Measurements from ENCODE around the gene CPED1.

CPED1 gene

GRCh38 chr7:121126801-121127534 lies 138.5 kb downstream of the CPED1 start:
- no peak overlapping the region for H3K27ac Mint-ChIP-seq
- H3K27me3 Mint-ChIP-seq, result no peaks in the 10 kb centered on the region
- H3K4me3 Mint-ChIP-seq, result no peak overlapping the region
- H3K9me3 Mint-ChIP-seq, result no peaks in the 10 kb centered on the region
- DNase-seq, result no peak
- peaks cover 6 to 7% of the 10 kb centered on the region in 2 donors for H3K36me3 Mint-ChIP-seq
- H3K4me1 Mint-ChIP-seq, result peaks cover 3 to 13% of the 10 kb centered on the region in 2 donors
- no peak for ATAC-seq (replicated peaks)

- no peak for DNase-seq
- no peaks in the 10 kb centered on the region for H3K9me3 Mint-ChIP-seq
- no peak overlapping the region for H3K27ac Mint-ChIP-seq
Measured at GRCh38 chr7:121132940-121133339, 144.4 kb downstream of the CPED1 start.

DNA sequence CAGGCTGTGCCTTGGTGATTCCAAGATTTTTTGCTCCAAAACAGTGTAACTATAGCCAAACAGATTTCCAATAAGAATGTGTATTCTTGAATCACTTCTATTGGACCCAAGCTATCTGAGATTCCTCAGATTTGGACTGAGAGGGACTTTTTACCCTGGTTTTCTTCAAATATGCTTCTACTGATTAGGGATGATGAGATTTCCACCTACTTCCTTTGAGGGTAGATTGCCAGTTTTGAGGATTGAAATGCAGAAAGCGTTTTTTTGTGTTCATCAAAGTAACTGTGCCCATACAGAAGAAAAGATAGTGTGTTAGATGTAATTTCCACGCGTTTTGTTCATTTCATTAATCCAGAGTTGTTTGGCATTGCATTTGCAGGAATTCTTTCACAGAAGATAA lies 144.9 kb downstream of the CPED1 start:
- H3K36me3 Mint-ChIP-seq, result peaks cover 3 to 6% of the 10 kb centered on the region in 2 donors
- H3K4me1 Mint-ChIP-seq, result peaks cover 10 to 34% of the 10 kb centered on the region in 2 donors
- DNase-seq, result no peak
- H3K27me3 Mint-ChIP-seq, result no peaks in the 10 kb centered on the region
- H3K9me3 Mint-ChIP-seq, result no peaks in the 10 kb centered on the region
- H3K4me3 Mint-ChIP-seq, result no peak overlapping the region
- ATAC-seq (replicated peaks), result no peak
- no peak overlapping the region for H3K27ac Mint-ChIP-seq

More at GRCh38 chr7:121132940-121133339, 144.4 kb downstream of the CPED1 start:
- peaks cover 3 to 6% of the 10 kb centered on the region in 2 donors for H3K36me3 Mint-ChIP-seq
- H3K27me3 Mint-ChIP-seq, result no peaks in the 10 kb centered on the region
- peaks cover 10 to 29% of the 10 kb centered on the region in 2 donors for H3K4me1 Mint-ChIP-seq
- H3K4me3 Mint-ChIP-seq, result no peak overlapping the region
- ATAC-seq (replicated peaks), result no peak

DNA sequence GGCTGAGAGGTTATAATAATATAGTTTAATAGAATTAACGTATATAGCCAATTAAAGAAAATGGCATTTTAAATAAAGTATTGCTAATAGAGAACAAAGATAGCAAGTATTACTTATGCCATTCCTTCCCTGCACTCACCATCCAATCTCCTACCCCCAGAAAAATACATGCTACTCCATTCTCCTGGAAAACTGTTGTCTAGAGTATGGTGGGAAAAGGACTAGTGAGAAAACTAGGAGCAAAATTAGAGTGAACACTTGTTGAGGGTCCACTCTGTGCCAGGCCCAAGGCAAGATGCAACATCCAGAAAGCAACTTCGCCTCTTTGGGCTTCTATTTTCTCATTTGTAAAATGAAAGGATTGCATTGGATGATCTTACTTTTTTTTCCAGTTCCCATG lies 149.1 kb downstream of the CPED1 start:
- no peak for ATAC-seq (replicated peaks)
- no peaks in the 10 kb centered on the region for H3K9me3 Mint-ChIP-seq
- peaks cover 14 to 34% of the 10 kb centered on the region in 2 donors for H3K4me1 Mint-ChIP-seq
- peak overlapping the region; percentile 46 to 94 for H3K4me3 Mint-ChIP-seq
- H3K27ac Mint-ChIP-seq, result peak overlapping the region; percentile 97
- no peaks in the 10 kb centered on the region for H3K27me3 Mint-ChIP-seq
- H3K36me3 Mint-ChIP-seq, result peaks cover 1 to 6% of the 10 kb centered on the region in 2 donors
- DNase-seq, result no peak

GRCh38 chr7:121138262-121138933 lies 149.9 kb downstream of the CPED1 start:
- Mint-ChIP-seq H3K9me3 (no peaks in the 10 kb centered on the region), H3K36me3 (peaks cover 1 to 6% of the 10 kb centered on the region in 2 donors), H3K27me3 (no peaks in the 10 kb centered on the region), H3K4me1 (peaks cover 14 to 30% of the 10 kb centered on the region in 2 donors), H3K27ac (peak overlapping the region; percentile 97), H3K4me3 (peak overlapping the region; percentile 87 to 94)
- DNase-seq, result peak; percentile 14
- ATAC-seq (replicated peaks), result peak; percentile 97 to 98

DNA sequence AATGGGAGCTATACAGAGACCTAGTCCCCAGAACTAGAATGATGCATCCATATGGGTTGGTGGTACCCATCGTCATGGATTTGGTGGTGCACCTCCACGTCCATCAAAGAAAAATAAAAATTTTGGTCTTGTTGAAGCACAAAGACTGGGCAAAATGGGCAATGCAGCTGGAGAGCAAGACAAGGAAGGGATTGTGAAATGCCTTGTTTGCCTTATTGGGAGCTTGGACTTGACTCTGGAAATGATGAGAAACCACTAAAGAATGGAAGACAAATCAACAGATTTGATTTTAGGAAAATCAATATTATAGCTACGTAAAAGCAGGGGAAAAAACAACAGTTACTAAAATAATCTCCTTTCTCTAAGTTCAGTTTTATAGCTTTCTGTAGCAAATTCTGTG lies 150.9 kb downstream of the CPED1 start:
- H3K4me1 Mint-ChIP-seq, result peaks cover 9 to 20% of the 10 kb centered on the region in 2 donors
- H3K4me3 Mint-ChIP-seq, result no peak overlapping the region
- no peak overlapping the region for H3K27ac Mint-ChIP-seq
- DNase-seq (no peak), ATAC-seq (replicated peaks) (no peak)
- H3K36me3 Mint-ChIP-seq, result peaks cover 0 to 2% of the 10 kb centered on the region in 2 donors
- H3K9me3 Mint-ChIP-seq, result no peaks in the 10 kb centered on the region
- H3K27me3 Mint-ChIP-seq, result no peaks in the 10 kb centered on the region

- peaks cover 7 to 19% of the 10 kb centered on the region in 2 donors for H3K4me1 Mint-ChIP-seq
- H3K27me3 Mint-ChIP-seq, result no peaks in the 10 kb centered on the region
- no peak for ATAC-seq (replicated peaks)
Measured at GRCh38 chr7:121140790-121141189, 152.3 kb downstream of the CPED1 start.

DNA sequence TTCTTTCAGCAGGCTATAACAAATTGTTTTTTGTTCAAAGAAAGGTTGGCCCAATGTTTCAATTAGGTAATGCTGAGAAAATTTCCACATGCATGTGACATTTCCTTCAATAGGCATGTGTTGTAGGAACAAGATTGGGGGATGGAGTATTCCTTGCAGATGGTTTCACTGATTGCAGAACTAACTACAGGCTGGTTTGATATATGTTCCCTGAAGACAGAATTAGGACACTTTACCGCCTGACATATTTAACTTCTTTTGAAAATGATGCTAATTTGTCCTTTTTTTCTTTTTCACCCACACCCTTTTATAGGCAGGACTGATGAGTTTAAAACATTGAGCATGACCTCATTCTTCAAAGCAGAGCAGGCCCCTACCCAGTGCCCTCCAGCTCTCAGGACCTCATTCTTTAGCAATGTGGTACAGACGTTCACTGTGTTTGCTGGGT lies 163.3 kb downstream of the CPED1 start:
- Mint-ChIP-seq H3K4me3 (no peak overlapping the region), H3K27me3 (no peaks in the 10 kb centered on the region), H3K4me1 (peaks cover 5 to 6% of the 10 kb centered on the region in 2 donors), H3K27ac (no peak overlapping the region), H3K9me3 (peaks cover 2 to 4% of the 10 kb centered on the region in 2 donors), H3K36me3 (peaks cover 0 to 5% of the 10 kb centered on the region in 2 donors)
- ATAC-seq (replicated peaks) (no peak), DNase-seq (no peak)

More at GRCh38 chr7:121140790-121141189, 152.3 kb downstream of the CPED1 start:
- no peak for DNase-seq
- no peak overlapping the region for H3K4me3 Mint-ChIP-seq
- no peaks in the 10 kb centered on the region for H3K9me3 Mint-ChIP-seq
- H3K36me3 Mint-ChIP-seq, result peaks cover 0 to 2% of the 10 kb centered on the region in 2 donors
- no peak overlapping the region for H3K27ac Mint-ChIP-seq

DNA sequence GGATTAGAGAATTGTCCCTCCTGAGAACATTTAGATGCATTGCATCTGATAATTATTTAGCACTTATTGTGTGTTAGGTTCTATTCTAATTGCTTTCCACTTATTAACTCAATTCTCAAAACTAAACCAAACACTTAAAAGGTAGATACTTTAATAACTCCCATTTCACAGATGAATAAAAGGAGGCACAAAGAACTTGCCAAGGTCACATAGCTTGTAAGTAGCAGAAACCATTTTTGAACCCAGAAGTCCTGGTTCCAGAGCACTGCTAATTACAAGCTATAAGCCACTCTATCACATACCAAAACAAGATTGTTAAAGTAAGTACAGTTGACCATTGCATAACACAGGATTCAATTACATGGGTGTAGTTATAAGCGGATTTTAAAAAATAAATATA lies 164.9 kb downstream of the CPED1 start:
- Mint-ChIP-seq H3K9me3 (peaks cover 4% of the 10 kb centered on the region in 2 donors), H3K27ac (no peak overlapping the region), H3K27me3 (no peaks in the 10 kb centered on the region), H3K4me1 (peaks cover 5 to 6% of the 10 kb centered on the region in 2 donors), H3K36me3 (peaks cover 0 to 5% of the 10 kb centered on the region in 2 donors), H3K4me3 (no peak overlapping the region)
- DNase-seq (no peak), ATAC-seq (replicated peaks) (no peak)

GRCh38 chr7:121153995-121154394 lies 165.5 kb downstream of the CPED1 start:
- DNase-seq, result no peak
- Mint-ChIP-seq H3K4me3 (no peak overlapping the region), H3K36me3 (peaks cover 0 to 5% of the 10 kb centered on the region in 2 donors), H3K27ac (no peak overlapping the region), H3K9me3 (peaks cover 4% of the 10 kb centered on the region in 2 donors), H3K27me3 (no peaks in the 10 kb centered on the region), H3K4me1 (peaks cover 5 to 6% of the 10 kb centered on the region in 2 donors)
- no peak for ATAC-seq (replicated peaks)

- Mint-ChIP-seq H3K36me3 (peaks cover 0 to 5% of the 10 kb centered on the region in 2 donors), H3K27ac (no peak overlapping the region), H3K4me3 (no peak overlapping the region), H3K4me1 (peaks cover 10 to 14% of the 10 kb centered on the region in 2 donors), H3K9me3 (peaks cover 4% of the 10 kb centered on the region in 2 donors), H3K27me3 (no peaks in the 10 kb centered on the region)
- ATAC-seq (replicated peaks) (no peak), DNase-seq (no peak)
Measured at GRCh38 chr7:121156825-121157224, 168.3 kb downstream of the CPED1 start.

- DNase-seq (no peak), ATAC-seq (replicated peaks) (no peak)
- Mint-ChIP-seq H3K4me1 (peaks cover 10 to 14% of the 10 kb centered on the region in 2 donors), H3K9me3 (peaks cover 4% of the 10 kb centered on the region in 2 donors), H3K4me3 (no peak overlapping the region), H3K36me3 (peaks cover 0 to 5% of the 10 kb centered on the region in 2 donors), H3K27ac (no peak overlapping the region), H3K27me3 (no peaks in the 10 kb centered on the region)
Measured at GRCh38 chr7:121157341-121157751, 168.8 kb downstream of the CPED1 start.

DNA sequence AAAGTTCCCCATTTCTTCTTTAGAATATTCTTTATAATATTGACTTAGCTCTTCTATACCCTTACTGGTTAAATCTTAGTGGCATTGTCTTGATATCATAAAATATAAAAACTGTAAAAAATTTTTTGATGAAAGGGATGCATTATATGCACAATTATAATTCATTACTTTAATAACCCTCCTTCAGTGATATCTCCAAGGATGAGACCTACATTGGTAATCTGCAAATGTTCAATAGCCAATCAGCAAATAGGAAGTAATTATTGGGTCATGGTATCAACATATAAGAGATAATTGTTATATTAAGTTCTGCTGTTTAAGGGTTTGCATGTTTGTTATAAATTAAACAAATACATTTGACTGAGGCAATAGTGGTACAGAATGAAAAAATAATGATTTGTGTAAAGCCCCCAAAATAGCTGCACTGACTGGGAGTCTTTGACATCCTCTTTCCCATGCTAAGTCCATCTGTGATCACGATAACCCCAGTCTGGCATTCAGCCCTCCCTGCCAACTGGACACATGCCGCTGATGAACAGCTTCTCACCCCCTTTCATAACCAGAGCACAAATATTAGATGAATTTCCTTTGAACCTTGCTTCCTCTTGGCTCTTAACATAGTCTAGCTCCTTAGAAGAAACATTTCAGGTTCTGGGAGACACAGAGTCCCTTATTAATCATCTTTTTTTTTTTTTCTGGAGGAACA lies 169.5 kb downstream of the CPED1 start:
- Mint-ChIP-seq H3K36me3 (peaks cover 1 to 5% of the 10 kb centered on the region in 2 donors), H3K27me3 (no peaks in the 10 kb centered on the region), H3K4me3 (no peak overlapping the region), H3K27ac (no peak overlapping the region), H3K9me3 (peaks cover 4% of the 10 kb centered on the region in 2 donors), H3K4me1 (peaks cover 12 to 19% of the 10 kb centered on the region in 2 donors)
- ATAC-seq (replicated peaks) (no peak), DNase-seq (no peak)

DNA sequence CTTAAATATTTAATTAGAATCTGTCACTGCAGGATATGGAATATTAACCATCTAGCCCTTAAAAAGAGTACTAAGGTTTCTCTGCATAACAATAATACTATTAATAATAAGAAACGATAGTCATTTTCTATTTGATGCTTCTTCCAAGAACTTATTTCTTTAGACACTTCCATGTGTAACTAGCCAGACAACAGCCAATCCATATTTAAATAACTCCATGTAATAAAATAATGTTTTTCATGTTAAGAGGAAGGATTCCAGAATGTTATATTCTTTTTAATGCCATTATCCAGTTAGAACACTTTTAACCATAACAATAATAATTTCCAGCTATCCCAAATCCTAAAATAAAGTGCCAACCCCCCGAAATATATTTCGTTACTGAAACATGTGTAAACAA lies 170.2 kb downstream of the CPED1 start:
- Mint-ChIP-seq H3K27me3 (no peaks in the 10 kb centered on the region), H3K27ac (no peak overlapping the region), H3K4me3 (no peak overlapping the region), H3K9me3 (peaks cover 4% of the 10 kb centered on the region in 2 donors), H3K36me3 (peaks cover 2 to 5% of the 10 kb centered on the region in 2 donors), H3K4me1 (peaks cover 15 to 26% of the 10 kb centered on the region in 2 donors)
- DNase-seq (no peak), ATAC-seq (replicated peaks) (no peak)

Data from stimulated activated naive B cell treated with anti-CD40 and anti-IgM and Interleukin-4, amounts not matched to agents 10 μg/mL and 1 μg/mL and 100 μg/mL, for 72 hours (primary cell).